OCI-LY1 (cell line): ENCODE results near the gene KLB.
"Not testable (repeated sequence)": the region's sequence is repeated elsewhere in the genome, so short reads cannot be mapped to it uniquely, and the experiment has no call there.

Source experiments
- EZH2 ChIP-seq: fragments of 200-600 bp; sonication (generic), shearing (Covaris generic); IDR thresholded peaks from 2 replicates; pipeline ENCODE4 v1.8.0; 2017; ENCODE audit warnings: borderline replicate concordance, mixed run types, mild to moderate bottlenecking, antibody characterized with exemption, low read length, moderate library complexity, mixed read lengths
- TF ChIP-seq, protein P1 (sequence below): fragments of 200-600 bp; sonication (generic), shearing (Covaris generic); IDR thresholded peaks from 2 replicates; pipeline ENCODE4 v1.5.1; 2017; ENCODE audit warnings: mild to moderate bottlenecking, antibody characterized with exemption, low read length, moderate library complexity, mixed read lengths

DNA sequence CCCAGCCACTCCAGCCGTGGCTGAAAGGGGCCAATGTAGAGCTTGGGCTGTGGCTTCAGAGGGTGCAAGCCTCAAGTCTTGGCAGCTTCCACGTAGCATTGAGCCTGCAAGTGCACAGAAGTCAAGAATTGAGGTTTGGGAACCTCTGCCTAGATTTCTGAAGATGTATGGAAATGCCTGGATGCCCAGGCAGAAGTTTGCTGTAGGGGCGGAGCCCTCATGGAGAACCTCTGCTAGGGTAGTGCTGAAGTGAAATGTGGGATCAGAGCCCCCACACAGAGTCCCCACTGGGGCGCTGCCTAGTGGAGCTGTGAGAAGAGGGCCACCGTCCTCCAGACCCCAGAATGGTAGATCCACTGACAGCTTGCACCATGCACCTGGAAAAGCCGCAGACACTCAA is 35.5 kb upstream of the KLB start:
- TF ChIP-seq, protein P1, sequence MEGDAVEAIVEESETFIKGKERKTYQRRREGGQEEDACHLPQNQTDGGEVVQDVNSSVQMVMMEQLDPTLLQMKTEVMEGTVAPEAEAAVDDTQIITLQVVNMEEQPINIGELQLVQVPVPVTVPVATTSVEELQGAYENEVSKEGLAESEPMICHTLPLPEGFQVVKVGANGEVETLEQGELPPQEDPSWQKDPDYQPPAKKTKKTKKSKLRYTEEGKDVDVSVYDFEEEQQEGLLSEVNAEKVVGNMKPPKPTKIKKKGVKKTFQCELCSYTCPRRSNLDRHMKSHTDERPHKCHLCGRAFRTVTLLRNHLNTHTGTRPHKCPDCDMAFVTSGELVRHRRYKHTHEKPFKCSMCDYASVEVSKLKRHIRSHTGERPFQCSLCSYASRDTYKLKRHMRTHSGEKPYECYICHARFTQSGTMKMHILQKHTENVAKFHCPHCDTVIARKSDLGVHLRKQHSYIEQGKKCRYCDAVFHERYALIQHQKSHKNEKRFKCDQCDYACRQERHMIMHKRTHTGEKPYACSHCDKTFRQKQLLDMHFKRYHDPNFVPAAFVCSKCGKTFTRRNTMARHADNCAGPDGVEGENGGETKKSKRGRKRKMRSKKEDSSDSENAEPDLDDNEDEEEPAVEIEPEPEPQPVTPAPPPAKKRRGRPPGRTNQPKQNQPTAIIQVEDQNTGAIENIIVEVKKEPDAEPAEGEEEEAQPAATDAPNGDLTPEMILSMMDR, result not testable (repeated sequence)
- not testable (repeated sequence) for TF ChIP-seq EZH2
